Loucy (cell line): ENCODE data around the gene SSPN.

Source experiments
- EZH2phosphoT487 ChIP-seq: fragments of 200-600 bp; IDR thresholded peaks from 2 replicates; pipeline ENCODE4 v1.6.1; 2018; ENCODE audit warnings: antibody characterized with exemption, mild to moderate bottlenecking, moderate library complexity, borderline replicate concordance
- TF ChIP-seq, protein P1 (sequence below): fragments of 200-600 bp; sonication (generic); conservative IDR thresholded peaks from 2 replicates; pipeline ENCODE4 v1.5.1; 2014; ENCODE audit warnings: mild to moderate bottlenecking, antibody characterized with exemption, low read length

DNA sequence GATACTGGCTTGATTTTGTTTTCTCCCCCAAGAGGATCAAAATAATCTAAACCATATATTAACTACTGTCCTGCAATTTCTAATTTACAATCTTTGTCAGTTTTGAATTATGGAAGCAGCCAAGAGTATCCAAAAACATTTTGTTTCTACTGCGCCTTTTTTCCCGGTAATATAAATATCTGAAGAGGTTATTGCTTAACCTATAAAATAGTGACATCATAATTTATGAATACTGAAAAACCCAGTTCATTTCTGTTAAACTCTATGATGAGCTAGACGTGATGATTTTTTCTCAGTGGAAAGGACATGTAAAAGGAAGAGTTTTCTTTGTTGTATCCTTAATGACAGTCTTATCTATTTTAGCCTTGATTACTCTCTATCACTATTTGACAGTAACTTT is 3.2 kb upstream of the SSPN start:
- TF ChIP-seq, protein P1, sequence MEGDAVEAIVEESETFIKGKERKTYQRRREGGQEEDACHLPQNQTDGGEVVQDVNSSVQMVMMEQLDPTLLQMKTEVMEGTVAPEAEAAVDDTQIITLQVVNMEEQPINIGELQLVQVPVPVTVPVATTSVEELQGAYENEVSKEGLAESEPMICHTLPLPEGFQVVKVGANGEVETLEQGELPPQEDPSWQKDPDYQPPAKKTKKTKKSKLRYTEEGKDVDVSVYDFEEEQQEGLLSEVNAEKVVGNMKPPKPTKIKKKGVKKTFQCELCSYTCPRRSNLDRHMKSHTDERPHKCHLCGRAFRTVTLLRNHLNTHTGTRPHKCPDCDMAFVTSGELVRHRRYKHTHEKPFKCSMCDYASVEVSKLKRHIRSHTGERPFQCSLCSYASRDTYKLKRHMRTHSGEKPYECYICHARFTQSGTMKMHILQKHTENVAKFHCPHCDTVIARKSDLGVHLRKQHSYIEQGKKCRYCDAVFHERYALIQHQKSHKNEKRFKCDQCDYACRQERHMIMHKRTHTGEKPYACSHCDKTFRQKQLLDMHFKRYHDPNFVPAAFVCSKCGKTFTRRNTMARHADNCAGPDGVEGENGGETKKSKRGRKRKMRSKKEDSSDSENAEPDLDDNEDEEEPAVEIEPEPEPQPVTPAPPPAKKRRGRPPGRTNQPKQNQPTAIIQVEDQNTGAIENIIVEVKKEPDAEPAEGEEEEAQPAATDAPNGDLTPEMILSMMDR, result no peak
- no peak for TF ChIP-seq EZH2phosphoT487
